NCI-H1105 (cell line): Measurements from ENCODE around the gene GSTM1.
"Not testable (repeated sequence)": the region's sequence is repeated elsewhere in the genome, so short reads cannot be mapped to it uniquely, and the experiment has no call there.

Source experiments
- DNase-seq: peaks from one replicate; lab custom pipeline; 2025; lab: John Stamatoyannopoulos, UW

GSTM1 gene

DNA sequence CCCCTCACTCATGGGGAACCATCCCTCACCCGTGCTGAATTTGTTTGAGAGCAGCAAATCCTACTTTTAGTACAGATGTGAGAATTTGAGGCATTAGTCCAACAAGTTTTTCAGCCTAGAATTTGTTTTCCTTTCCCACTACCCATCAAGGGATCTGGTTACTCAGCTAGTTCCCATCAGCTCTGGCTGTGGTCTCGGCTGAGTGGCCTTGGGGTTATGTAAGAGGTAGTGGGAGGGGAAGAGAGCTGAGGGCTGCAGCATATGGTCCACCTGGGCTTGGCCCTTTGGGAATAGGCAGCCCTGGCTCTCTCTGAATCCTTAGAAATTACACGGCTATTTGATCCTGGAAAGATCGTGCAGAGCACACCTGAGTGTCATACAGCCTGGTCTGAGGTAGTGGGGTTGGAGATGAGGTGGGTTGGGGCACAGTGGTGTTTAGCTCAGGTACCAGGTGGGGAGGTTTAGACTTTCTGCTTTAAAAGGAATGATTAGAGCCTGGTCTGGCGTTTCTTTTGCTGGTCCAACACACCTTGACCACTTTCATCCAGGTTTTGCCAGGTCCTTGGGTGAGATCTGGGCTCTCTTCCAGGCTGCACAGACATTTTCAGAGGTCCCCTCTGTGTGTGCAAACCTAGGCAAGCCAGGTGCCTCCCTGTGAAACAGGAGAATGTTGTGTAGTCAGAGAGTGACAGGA, 27.5 kb upstream of the GSTM1 start:
- DNase-seq = no peak

DNA sequence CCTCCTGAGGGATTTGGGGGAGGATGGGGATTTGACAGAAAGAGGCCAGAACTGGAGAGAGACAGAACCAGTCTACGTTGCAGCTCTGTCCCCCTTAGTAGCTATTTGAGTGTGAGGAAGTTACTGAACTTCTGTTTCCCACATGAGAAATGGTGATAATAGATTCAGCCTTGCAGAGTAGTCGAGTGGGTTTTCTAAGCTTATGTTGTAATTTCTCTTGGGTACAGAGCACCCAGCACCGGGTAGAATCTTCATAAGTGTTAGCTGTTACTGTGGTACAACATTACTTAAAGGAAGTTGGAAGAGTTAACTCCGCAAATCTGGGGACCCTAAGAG, 27.0 kb upstream of the GSTM1 start:
- DNase-seq = not testable (repeated sequence)

DNA sequence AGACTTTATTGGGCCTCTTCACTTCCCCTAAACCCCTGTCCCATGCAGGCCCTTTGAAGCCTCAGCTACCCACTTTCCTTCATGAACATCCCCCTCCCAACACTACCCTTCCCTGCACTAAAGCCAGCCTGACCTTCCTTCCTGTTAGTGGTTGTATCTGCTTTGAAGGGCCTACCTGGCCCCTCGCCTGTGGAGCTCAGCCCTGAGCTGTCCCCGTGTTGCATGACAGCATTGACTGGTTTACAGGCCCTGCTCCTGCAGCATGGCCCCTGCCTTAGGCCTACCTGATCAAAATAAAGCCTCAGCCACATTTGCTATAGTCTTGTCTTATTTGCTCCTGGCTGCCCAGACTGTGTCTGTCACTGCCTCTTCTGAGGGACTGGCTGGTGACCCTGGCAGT, 26.2 kb upstream of the GSTM1 start:
- no peak for DNase-seq

DNA sequence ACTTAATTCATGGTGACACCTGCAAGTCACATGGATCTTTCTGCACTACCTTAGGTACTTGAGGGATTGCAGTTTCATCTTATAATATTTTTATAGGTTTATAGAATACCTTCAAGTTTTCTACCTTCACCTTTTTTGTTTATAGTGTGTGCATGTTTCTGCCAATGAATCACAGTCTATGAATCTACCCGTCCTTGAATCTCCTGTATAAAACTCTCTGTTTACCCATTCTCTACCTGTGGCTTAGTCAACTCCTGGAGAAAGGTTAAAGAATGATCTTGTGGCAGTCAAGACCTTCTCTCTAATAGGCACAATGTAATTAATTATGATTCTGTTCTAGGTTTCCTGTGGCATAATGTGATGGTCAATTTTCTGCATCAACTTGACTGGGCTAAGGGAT, 22.9 kb upstream of the GSTM1 start:
- no peak for DNase-seq

DNA sequence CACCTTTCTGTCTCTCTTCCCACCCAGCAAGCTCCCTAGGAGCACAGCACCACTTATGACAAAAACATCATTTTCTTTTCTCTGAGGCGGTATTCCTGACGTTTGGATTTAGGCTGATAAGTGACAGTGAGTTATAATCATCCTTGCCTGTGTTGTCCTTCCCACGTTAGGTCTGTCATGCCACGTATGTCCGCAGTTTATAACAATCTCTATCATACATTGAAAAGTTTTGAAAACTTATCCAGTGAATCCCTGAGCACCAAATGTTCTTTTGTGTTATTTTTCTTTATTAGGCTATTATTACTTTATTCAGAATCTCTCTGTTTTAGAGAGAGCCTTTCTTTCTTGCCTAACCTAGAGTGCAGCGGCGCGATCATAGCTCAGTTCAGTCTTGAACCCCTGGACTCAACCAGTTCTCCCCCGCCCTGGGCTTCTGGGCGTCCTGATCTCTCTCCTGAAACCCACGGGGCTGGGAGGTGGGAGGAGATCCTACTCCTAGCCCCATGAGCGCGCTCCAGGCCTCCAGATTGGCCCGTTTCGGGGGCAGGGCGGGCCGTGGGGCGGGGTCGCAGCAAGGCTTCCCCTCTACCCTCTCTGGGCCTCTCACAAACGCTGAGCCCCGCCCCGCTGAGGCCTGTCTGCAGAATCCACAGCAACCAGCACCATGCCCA, 20.0 kb upstream of the GSTM1 start, which contains the start of gene GSTM2:
TSS of gene GSTM2 (plus strand) at position 606 of the 671 bp plus-strand sequence. CDS start at position 665, 59 bp downstream.
- peak; percentile 58 for DNase-seq

DNA sequence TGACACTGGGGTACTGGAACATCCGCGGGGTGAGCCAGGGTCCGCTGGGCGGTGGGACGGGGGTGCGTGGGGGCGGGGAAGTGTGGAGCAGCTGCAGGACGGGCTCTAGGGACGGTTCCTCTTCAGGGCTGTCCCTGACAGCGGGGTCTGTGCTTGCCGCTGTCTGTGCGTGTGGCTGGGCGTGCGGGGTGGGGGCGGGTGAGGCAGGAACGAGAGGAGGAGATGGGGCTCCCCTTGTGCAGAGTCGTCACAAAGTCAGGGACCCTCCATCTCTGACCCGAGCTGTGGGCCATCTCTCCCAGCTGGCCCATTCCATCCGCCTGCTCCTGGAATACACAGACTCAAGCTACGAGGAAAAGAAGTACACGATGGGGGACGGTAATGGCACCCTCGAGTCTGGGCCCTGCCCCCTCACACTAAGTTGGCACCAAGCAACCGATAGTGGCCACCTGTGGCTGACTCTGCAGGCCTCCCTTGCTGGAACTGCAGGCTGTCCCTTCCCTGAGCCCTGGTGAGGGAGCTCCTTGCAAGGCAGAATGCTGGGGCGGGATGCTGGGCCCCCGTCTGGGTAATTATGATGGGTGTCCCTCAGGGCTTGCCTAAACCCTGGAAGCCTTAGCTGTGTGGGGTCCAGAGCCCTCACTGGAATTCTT, 19.4 kb upstream of the GSTM1 start:
- no peak for DNase-seq

DNA sequence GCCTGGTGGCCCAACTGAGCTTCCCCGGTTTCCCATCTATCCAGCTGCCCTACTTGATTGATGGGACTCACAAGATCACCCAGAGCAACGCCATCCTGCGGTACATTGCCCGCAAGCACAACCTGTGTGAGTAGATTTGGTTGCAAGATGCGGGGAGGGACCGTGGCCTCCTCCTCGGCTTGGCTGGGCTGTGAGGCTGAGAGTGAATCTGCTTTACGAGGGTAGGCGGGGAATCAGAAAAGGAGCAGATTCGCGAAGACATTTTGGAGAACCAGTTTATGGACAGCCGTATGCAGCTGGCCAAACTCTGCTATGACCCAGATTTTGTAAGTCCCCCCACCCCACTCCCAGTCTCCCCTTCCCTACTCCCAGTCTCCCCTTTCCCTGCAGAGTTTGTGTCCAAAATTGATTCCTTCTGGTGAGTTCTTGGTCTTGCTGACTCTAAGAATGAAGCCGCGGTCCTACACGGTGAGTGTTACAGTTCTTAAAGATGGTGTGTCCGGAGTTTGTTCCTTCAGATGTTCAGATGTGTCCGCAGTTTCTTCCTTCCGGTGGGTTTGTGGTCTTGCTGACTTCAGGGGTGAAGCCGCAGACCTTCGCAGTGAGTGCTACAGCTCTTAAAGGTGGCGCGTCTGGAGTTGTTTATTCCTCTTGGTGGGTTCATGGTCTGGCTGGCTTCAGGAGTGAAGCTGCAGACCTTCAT, 18.2 kb upstream of the GSTM1 start:
- no peak for DNase-seq

DNA sequence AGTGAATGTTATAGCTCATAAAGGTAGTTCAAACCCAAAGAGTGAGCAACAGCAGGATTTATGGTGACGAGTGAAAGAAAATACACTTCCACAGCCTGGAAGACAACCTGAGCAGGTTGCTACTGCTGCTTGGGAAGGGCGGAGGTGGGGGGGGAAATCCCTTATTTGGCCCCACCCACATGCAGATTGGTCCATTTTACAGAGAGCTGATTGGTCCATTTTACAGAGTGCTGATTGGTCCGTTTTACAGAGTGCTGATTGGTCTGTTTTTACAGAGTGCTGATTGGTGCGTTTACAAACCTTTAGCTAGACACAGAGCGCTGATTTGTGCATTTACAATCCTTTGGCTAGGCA, 17.7 kb upstream of the GSTM1 start:
- DNase-seq = not testable (repeated sequence)

DNA sequence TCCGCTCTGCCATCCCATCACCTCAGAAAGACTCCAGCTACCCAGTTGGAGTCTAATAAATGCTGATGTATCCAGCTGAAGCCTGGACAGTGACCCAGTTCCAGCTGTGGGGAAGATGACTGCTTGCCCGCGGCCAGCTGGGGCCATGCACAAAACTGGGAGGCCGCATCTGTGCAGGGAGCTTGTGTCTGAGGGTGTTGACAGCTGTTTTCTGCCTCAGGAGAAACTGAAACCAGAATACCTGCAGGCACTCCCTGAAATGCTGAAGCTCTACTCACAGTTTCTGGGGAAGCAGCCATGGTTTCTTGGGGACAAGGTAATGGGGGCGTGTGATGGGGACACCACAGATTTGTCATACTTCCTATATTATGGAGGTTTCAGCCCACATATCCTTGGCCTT, 16.6 kb upstream of the GSTM1 start:
- DNase-seq = no peak

DNA sequence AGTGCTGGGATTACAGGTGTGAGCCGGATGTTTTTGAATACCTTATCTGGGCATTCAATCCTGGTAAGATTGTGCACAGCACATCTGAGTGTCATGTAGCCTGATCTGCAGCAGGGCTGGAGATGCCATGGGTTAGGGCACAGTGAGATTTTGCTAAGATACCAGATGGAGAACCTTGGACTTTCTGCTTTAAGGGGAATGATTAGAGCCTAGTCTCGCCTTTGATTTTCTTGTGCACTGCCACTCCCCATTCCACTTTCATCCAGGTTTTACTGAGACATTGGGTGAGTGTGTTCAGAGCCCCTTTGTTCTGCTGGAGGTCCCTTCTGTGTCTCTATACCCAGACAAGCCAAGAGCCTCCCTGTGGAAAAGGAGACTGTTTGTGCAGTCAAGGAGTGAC, 13.8 kb upstream of the GSTM1 start:
- DNase-seq = not testable (repeated sequence)

DNA sequence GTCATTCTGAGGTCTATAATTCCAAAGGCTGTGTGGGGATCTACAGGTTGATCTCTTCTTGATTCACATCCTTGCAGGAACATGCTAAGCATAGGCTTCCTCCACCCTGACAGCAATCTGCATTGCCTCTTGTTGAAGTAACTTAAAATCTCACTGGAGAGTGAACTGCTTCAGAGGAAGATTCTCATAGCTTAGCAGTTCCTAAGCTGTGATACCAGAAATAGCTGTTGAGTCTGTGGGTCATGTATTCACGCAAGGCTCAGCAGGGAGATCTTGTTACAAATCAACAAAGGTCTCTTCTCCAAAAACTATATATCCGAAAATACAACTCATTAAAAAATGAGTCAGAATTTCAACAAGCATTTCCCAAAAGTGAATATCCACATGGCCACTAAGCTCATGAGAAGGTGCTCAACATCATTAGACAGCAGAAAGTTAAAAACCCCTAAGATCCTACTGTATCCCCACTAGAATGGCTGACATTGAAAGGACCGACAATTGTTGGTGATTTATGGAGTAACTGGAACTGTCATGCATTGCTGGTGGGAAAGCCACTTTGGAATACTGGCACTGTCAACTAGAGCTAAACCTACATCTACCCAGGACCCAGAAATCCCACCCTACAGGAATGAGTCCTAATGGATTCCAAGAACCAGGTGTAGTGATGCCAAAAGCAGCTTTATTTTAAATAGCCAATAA, 10.8 kb upstream of the GSTM1 start:
- not testable (repeated sequence) for DNase-seq

DNA sequence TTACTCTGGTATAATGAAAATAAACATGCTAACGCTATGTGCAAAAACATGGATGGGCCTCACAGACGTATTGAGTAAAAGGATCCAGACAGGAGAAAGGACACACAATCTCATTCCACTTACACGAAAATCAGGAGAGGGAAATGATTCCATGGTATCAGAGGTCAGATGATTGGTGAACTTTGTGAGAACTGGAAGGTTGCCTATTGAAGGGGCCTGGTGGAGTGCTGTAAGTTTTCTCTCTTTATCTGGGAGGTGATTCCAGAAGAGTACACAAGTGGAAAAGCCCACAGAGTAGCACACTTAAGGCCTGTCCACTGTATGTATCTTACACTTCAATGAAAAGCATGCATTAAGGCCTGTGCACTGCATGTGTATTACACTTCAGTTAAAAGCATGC, 10.2 kb upstream of the GSTM1 start:
- DNase-seq = no peak

DNA sequence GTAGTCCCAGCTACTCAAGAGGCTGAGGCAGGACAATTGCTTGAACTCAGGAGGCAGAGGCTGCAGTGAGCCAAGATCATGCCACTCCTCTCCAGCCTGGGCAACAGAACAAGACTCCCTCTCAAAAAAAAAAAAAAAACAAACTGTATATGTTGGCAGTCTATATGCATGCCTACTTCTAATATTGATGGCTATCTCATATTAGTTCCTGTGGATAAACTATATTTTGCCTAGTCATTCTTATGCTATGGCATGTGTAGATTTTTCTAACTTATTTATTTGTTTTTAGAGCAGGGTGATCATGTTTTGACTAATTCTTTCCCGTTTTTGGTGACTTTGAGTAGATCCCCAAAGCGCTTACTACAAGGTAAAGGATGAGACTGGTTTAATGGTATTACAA, 9.0 kb upstream of the GSTM1 start:
- not testable (repeated sequence) for DNase-seq

DNA sequence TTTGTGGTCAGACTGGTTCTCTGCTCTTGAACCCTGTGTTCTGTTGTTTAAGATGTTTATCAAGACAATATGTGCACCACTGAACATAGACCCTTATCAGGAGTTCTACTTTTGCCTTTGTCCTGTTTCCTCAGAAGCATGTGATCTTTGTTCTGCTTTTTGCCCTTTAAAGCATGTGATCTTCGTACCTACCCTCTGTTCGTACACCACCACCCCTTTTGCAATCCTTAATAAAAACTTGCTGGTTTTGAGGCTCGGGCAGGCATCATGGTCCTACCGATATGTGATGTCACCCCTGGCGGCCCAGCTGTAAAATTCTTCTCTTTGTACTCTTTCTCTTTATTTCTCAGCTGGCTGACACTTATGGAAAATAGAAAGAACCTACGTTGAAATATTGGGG, 2.8 kb upstream of the GSTM1 start:
- not testable (repeated sequence) for DNase-seq

DNA sequence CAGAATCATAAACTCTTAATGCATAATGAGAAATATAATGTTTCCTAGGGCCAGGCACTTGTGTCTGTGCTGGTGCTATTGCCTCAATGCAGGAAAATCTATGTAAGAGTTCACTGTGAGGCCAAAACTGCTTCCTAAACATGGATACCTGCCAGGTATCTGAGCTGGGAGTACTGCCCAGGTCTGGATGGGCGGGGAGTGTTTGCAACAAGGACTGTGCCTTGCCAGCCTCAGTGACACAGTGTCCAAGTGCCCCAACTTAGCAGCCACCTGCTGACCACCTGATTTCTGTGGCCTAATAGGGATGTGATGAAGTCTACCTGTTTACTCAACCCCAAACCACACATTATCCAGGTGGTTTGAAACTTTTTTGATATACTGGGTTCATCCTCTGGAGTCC, 2.2 kb upstream of the GSTM1 start:
- DNase-seq = not testable (repeated sequence)

DNA sequence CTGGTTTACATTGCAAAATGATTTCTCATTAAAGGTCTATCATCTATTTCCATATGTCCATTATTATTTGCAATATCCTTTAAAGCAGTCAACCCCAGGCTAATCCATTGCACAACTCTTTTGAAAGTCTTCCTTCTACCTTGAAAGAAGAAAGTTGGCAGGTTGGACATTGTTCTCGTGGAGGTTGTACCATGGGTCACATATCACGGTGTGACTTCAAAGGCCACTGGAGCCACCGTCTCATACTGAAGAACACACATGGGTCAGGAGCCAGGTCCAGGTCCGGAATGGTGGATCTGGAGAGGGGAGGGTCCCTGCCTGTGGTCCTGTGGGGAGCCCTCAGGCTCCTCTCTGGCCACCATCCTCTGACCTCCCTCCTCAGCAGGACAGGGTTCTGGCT, 1.7 kb upstream of the GSTM1 start:
- DNase-seq = not testable (repeated sequence)

DNA sequence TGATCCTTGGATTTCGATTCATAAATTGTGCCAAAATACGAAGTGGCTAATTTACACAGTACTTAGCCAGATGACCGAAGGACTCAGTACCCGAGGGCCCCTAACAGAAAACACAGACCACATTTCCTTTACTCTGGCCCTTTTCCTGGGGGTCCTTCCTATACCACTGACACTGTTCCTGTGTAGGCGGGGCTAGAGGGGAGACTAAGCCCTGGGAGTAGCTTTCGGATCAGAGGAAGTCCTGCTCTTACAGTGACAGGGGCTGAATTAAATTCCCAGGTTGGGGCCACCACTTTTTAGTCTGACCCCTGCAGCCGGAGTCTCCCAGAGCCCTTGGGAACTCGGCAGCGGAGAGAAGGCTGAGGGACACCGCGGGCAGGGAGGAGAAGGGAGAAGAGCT, 508 bp upstream of the GSTM1 start:
- DNase-seq = not testable (repeated sequence)

DNA sequence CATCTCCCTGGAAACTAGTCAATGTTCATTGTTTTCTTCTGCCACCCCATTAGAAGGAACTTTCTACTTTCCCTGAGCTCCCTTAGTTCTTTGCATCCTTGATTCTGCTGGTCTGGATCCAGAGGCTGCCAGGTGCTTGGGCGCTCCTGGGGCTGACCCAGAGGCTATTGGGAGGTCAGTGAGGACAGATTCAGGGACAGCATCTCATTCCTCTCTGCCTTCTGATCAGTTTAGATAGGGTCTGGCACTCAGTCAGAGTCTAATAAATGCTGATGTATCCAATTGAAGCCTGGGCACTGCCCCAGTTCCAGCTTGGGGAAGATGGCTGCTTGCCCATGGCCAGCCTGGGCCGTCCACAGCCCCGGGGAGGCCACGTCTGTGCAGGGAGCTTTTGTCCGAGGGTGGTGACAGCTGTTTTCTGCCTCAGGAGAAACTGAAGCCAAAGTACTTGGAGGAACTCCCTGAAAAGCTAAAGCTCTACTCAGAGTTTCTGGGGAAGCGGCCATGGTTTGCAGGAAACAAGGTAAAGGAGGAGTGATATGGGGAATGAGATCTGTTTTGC, 2.3 kb downstream of the GSTM1 start:
- no peak for DNase-seq

DNA sequence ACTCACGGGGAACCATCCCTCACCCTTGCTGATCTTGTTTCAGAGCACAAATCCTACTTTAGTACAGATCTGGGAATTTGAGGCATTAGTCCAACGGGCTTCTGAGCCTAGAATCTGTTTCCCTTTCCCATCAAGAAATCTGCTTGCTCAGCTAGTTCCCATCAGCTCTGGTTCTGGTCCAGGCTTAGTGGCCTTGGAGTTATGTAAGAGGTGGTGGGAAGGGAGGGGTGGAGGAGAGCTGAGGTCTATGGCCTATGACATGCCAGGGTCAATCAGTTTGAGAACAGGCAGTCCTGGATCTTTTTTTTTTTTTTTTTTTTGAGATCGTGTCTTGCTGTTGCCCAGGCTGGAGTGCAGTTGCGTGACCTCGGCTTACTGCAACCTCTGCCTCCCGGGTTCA, 4.1 kb downstream of the GSTM1 start:
- DNase-seq = no peak

DNA sequence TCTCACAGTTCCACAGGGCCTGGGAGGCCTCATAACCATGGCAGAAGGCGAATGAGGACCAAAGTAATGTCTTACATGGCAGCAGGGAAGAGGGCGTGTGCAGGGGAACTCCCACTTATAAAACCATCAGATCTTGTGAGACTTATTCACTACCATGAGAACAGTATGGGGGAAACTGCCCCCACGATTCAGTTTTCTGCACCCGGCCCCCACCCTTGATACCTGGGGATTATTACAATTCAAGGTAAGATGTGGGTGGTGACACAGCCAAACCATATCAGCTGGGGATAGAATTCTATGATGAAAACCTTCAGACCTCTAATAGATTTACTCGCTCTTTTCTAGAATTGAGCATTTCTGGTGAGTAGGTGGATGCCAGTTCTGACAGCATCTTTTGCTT, 6.8 kb downstream of the GSTM1 start:
- not testable (repeated sequence) for DNase-seq

DNA sequence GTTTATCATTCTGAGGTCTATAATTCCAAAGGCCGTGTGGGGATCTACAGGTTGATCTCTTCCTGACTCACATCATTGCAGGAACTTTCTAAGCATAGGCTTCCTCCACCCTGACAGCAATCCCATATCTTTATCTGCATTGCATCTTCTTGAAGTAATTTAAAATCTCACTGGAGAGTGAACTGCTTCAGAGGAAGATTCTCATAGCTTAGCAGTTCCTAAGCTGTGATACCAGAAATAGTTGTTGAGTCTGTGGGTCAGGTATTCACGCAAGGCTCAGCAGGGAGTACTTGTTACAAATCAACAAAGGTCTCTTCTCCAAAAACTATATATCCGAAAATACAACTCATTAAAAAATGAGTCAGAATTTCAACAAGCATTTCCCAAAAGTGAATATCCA, 7.5 kb downstream of the GSTM1 start:
- not testable (repeated sequence) for DNase-seq

DNA sequence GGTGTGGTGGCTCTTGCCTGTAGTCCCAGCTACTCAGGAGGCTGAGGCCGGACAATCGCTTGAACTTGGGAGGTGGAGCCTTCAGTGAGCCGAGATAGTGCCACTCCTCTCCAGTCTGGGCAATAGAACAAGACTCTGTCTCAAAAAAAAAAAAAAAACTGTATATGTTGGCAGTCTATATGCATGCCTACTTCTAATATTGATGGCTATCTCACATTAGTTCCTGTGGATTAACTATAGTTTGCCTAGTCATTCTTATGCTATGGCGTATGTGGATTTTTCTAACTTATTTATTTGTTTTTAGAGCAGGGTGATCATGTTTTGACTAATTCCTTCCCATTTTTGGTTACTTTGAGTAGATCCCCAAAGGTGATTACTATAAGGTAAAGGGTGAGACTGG, 9.4 kb downstream of the GSTM1 start:
- no peak for DNase-seq
